Parathyroid adenoma (tissue), 2 donors: ENCODE measurements around the gene WSB1.

Source experiments
- H2AFZ ChIP-seq: fragments of 300-600 bp; sonication (generic); one replicate; pipeline ENCODE4 v1.7.0; 2017; ENCODE audit warnings: antibody characterized with exemption, mild to moderate bottlenecking
- H3K27ac ChIP-seq: fragments of 300-600 bp; sonication (generic); one replicate; pipeline ENCODE4 v1.7.0; 2017
- H3K27me3 ChIP-seq: fragments of 300-600 bp; sonication (generic); one replicate; pipeline ENCODE4 v1.7.0; 2017; ENCODE audit warnings: low read length; ENCODE audit not compliant: control insufficient read depth, insufficient read depth
- H3K36me3 ChIP-seq: fragments of 300-600 bp; sonication (generic); one replicate; pipeline ENCODE4 v1.7.0; 2017; ENCODE audit warnings: low read length; ENCODE audit not compliant: control insufficient read depth, insufficient read depth
- H3K4me1 ChIP-seq: fragments of 300-600 bp; sonication (generic); one replicate; pipeline ENCODE4 v1.7.0; 2017; ENCODE audit warnings: control low read depth
- H3K4me2 ChIP-seq: fragments of 300-600 bp; sonication (generic); one replicate; pipeline ENCODE4 v1.7.0; 2017; ENCODE audit warnings: low read length
- H3K4me3 ChIP-seq: fragments of 300-600 bp; sonication (generic); one replicate; pipeline ENCODE4 v1.7.0; 2017; ENCODE audit warnings: low read depth, low read length
- H3K79me2 ChIP-seq: fragments of 300-600 bp; sonication (generic); one replicate; pipeline ENCODE4 v1.7.0; 2017; ENCODE audit warnings: control low read depth
- H3K9ac ChIP-seq: fragments of 300-600 bp; sonication (generic); one replicate; pipeline ENCODE4 v1.7.0; 2017; ENCODE audit warnings: mild to moderate bottlenecking
- H3K9me3 ChIP-seq: fragments of 300-600 bp; sonication (generic); one replicate; pipeline ENCODE4 v1.7.0; 2017; ENCODE audit warnings: low read length; ENCODE audit not compliant: control insufficient read depth
- CTCF ChIP-seq: fragments of 300-600 bp; sonication (generic); IDR thresholded peaks from one replicate; pipeline ENCODE4 v1.7.0; 2017; ENCODE audit warnings: antibody characterized with exemption, mild to moderate bottlenecking
- donor health status: primary hyperparathyroidism.

Gene WSB1

GRCh38 chr17:27293359-27293897 is 486 bp upstream of the WSB1 start:
- Histone ChIP-seq H3K9me3 (no peaks in the 10 kb centered on the region), H3K79me2 (peaks cover 31% of the 10 kb centered on the region), H3K4me3 (peak overlapping the region; percentile 93), H2AFZ (peak overlapping the region; percentile 87), H3K4me2 (peak overlapping the region; percentile 60), H3K9ac (peak overlapping the region; percentile 25), H3K27me3 (no peaks in the 10 kb centered on the region), H3K27ac (peak overlapping the region; percentile 96), H3K36me3 (no peaks in the 10 kb centered on the region), H3K4me1 (peaks cover 9% of the 10 kb centered on the region)
- no peak for TF ChIP-seq CTCF

- Histone ChIP-seq H3K4me3 (peak overlapping the region; percentile 93), H3K9ac (peak overlapping the region; percentile 94), H2AFZ (peak overlapping the region; percentile 87), H3K36me3 (no peaks in the 10 kb centered on the region), H3K9me3 (no peaks in the 10 kb centered on the region), H3K4me2 (peak overlapping the region; percentile 85), H3K4me1 (peaks cover 9% of the 10 kb centered on the region), H3K79me2 (peaks cover 46% of the 10 kb centered on the region), H3K27me3 (no peaks in the 10 kb centered on the region), H3K27ac (peak overlapping the region; percentile 96)
- no peak for TF ChIP-seq CTCF
These were observed 1.0 kb downstream of the WSB1 start for GRCh38 chr17:27294689-27295630.

GRCh38 chr17:27295945-27296344 is 2.0 kb downstream of the WSB1 start:
- no peak for TF ChIP-seq CTCF
- no peak overlapping the region for H2AFZ ChIP-seq
- H3K9me3 ChIP-seq, result no peaks in the 10 kb centered on the region
- H3K79me2 ChIP-seq, result peaks cover 51% of the 10 kb centered on the region
- H3K36me3 ChIP-seq, result no peaks in the 10 kb centered on the region
- peak overlapping the region; percentile 96 for H3K27ac ChIP-seq
- H3K4me3 ChIP-seq, result peak overlapping the region; percentile 93
- H3K9ac ChIP-seq, result no peak overlapping the region
- H3K27me3 ChIP-seq, result no peaks in the 10 kb centered on the region
- H3K4me1 ChIP-seq, result peaks cover 9% of the 10 kb centered on the region
- peak overlapping the region; percentile 85 for H3K4me2 ChIP-seq

- TF ChIP-seq CTCF, result no peak
- H3K9ac ChIP-seq, result no peak overlapping the region
These were observed 2.6 kb downstream of the WSB1 start for GRCh38 chr17:27296428-27296979.

More at GRCh38 chr17:27296428-27296979, 2.6 kb downstream of the WSB1 start:
- no peak overlapping the region for H3K27ac ChIP-seq
- H3K4me1 ChIP-seq, result peaks cover 9% of the 10 kb centered on the region
- peaks cover 56% of the 10 kb centered on the region for H3K79me2 ChIP-seq
- no peak overlapping the region for H2AFZ ChIP-seq
- peak overlapping the region; percentile 45 for H3K4me2 ChIP-seq
- no peaks in the 10 kb centered on the region for H3K36me3 ChIP-seq
- H3K27me3 ChIP-seq, result no peaks in the 10 kb centered on the region
- peak overlapping the region; percentile 93 for H3K4me3 ChIP-seq
- H3K9me3 ChIP-seq, result no peaks in the 10 kb centered on the region
